GM12878 (cell line): ENCODE measurements around the gene SASH1. TPM values are rescaled to one million over a fixed set of nuclear protein-coding genes. Genes with fewer than 3 reads are reported as not detected.

ENCODE experiments used
- ATAC-seq: fragments of 200-7000 bp; cut with Tn5 transposase; 3 replicates; pipeline ENCODE4 v1.9.1; 2020; ENCODE audit warnings: mild to moderate bottlenecking, moderate library complexity
- BruUV-seq: library from RNA; stranded (reverse); fragments of 400-500 nt; replicated peaks from 2 replicates; lab custom pipeline; 2021; lab: Mats Ljungman, UMichigan
- CTCF ChIA-PET: fragments of 300-600 bp; sonication (Branson Sonifier 250); formaldehyde crosslinking; extraction: SDS; loops from one replicate; lab custom pipeline; 2021; ENCODE audit warnings: inconsistent platforms; lab: Yijun Ruan, JAX
- POLR2A ChIA-PET: fragments of 350-600 bp; formaldehyde crosslinking; extraction: SDS; loops from one replicate; lab custom pipeline; 2021; ENCODE audit warnings: inconsistent platforms; lab: Charles Lee
- RAD21 ChIA-PET: fragments of 300-600 bp; sonication (Branson Sonifier 250); formaldehyde crosslinking; loops from one replicate; lab custom pipeline; 2023; ENCODE audit warnings: antibody characterized with exemption; ENCODE audit not compliant: unreplicated experiment; lab: Charles Lee
- SMC1A ChIA-PET: fragments of 300-600 bp; sonication (Branson Sonifier 250); formaldehyde crosslinking; loops from one replicate; lab custom pipeline; 2023; ENCODE audit not compliant: unreplicated experiment, uncharacterized antibody; lab: Charles Lee
- DNase-seq: peaks from one replicate; pipeline ENCODE4 v3.0.0-alpha.2; 2011; ENCODE audit warnings: low read depth, low spot score
- FAIRE-seq: peaks from 3 replicates; lab custom pipeline; 2011; peaks lifted over from hg19 to GRCh38; lab: Jason Lieb, UNC
- H2AFZ ChIP-seq: 2 replicates; pipeline ENCODE4 v1.6.0; 2011; ENCODE audit warnings: low read depth, low read length, control low read depth; ENCODE audit not compliant: control insufficient read depth
- H3K27ac ChIP-seq: 2 replicates; pipeline ENCODE4 v1.5.1; 2011; ENCODE audit warnings: control low read depth; ENCODE audit not compliant: control insufficient read depth, insufficient read depth
- H3K27me3 ChIP-seq, 2 experiments: replicated peaks in 1 of 2; 2 replicates each; pipeline versions ENCODE4 v1.6.0 to v1.6.1; 2011; ENCODE audit warnings: low read length in 1 of 2; ENCODE audit not compliant: control insufficient read depth in 2 of 2, insufficient read depth in 2 of 2
- H3K36me3 ChIP-seq, 2 experiments: 2 replicates each; pipeline ENCODE4 v1.5.1; 2011; ENCODE audit warnings: low read length in 1 of 2; ENCODE audit not compliant: control insufficient read depth in 2 of 2, insufficient read depth in 2 of 2
- H3K4me1 ChIP-seq: 2 replicates; pipeline ENCODE4 v1.6.1; 2011; ENCODE audit warnings: mild to moderate bottlenecking, low read length, moderate library complexity, mixed read lengths; ENCODE audit not compliant: control insufficient read depth, insufficient read depth
- H3K4me2 ChIP-seq: 2 replicates; pipeline ENCODE4 v1.6.0; 2011; ENCODE audit warnings: control low read depth; ENCODE audit not compliant: control insufficient read depth, insufficient read depth
- H3K4me3 ChIP-seq: fragments of 200-600 bp; sonication (generic); 2 replicates; pipeline ENCODE4 v1.5.1; 2016
- H3K79me2 ChIP-seq: 2 replicates; pipeline ENCODE4 v1.6.0; 2011; ENCODE audit warnings: low read length; ENCODE audit not compliant: control insufficient read depth, insufficient read depth
- H3K9ac ChIP-seq: 2 replicates; pipeline ENCODE4 v1.8.0; 2011; ENCODE audit warnings: low read length, control low read depth, mixed read lengths; ENCODE audit not compliant: control insufficient read depth, insufficient read depth
- H3K9me3 ChIP-seq: replicated peaks from 3 replicates; pipeline ENCODE4 v1.5.1; 2011; ENCODE audit warnings: mild to moderate bottlenecking, low read length; ENCODE audit not compliant: control insufficient read depth, insufficient read depth
- H4K20me1 ChIP-seq: 2 replicates; pipeline ENCODE4 v1.6.0; 2011; ENCODE audit not compliant: control insufficient read depth, insufficient read depth
- CBFB ChIP-seq: IDR thresholded peaks from 2 replicates; pipeline ENCODE4 v1.6.1; 2016; ENCODE audit warnings: antibody characterized with exemption, low read depth
- CBX3 ChIP-seq: fragments of 200-600 bp; sonication (generic); IDR thresholded peaks from 2 replicates; pipeline ENCODE4 v1.6.1; 2016; ENCODE audit warnings: low read depth, borderline replicate concordance
- CBX5 ChIP-seq: sonication (generic); IDR thresholded peaks from 2 replicates; pipeline ENCODE4 v1.6.1; 2016; ENCODE audit warnings: low read depth, moderate library complexity, mild to moderate bottlenecking, inconsistent platforms
- EP300 ChIP-seq, 2 experiments: fragments of 150-350 bp in 1 of 2; IDR thresholded peaks; 2 replicates each; pipeline ENCODE4 v1.6.1; 2011 to 2012; ENCODE audit warnings: low read depth in 2 of 2, low read length in 2 of 2, borderline replicate concordance in 1 of 2, improper control_type of control experiment in 1 of 2, inconsistent platforms in 1 of 2; ENCODE audit not compliant: control insufficient read depth in 1 of 2
- KAT2A ChIP-seq: conservative IDR thresholded peaks from 2 replicates; pipeline ENCODE4 v1.6.1; 2011; ENCODE audit warnings: low read depth, low read length; ENCODE audit not compliant: control insufficient read depth
- MEF2B ChIP-seq: fragments of 450-650 bp; IDR thresholded peaks from 2 replicates; pipeline ENCODE4 v1.6.1; 2018; ENCODE audit warnings: mild to moderate bottlenecking, moderate library complexity; ENCODE audit not compliant: partially characterized antibody, poor library complexity, severe bottlenecking
- MYB ChIP-seq: fragments of 150-350 bp; IDR thresholded peaks from 2 replicates; pipeline ENCODE4 v1.6.1; 2014; ENCODE audit warnings: mild to moderate bottlenecking, low read depth, low read length, borderline replicate concordance
- NFXL1 ChIP-seq: fragments of 450-650 bp; IDR thresholded peaks from 2 replicates; pipeline ENCODE4 v1.6.1; 2017; ENCODE audit warnings: antibody characterized with exemption, mild to moderate bottlenecking, borderline replicate concordance
- NFYA ChIP-seq: IDR thresholded peaks from 2 replicates; pipeline ENCODE4 v1.6.1; 2011; ENCODE audit warnings: low read depth, mild to moderate bottlenecking, low read length, improper control_type of control experiment, borderline replicate concordance
- NR2F1 ChIP-seq: fragments of 450-650 bp; conservative IDR thresholded peaks from 2 replicates; pipeline ENCODE4 v1.6.1; 2017; ENCODE audit warnings: mild to moderate bottlenecking
- POLR2A ChIP-seq: IDR thresholded peaks from 2 replicates; pipeline ENCODE4 v1.6.1; 2011; ENCODE audit warnings: low read depth, mild to moderate bottlenecking, low read length
- POLR2AphosphoS2 ChIP-seq: IDR thresholded peaks from 2 replicates; pipeline ENCODE4 v1.6.1; 2011; ENCODE audit warnings: low read depth, mild to moderate bottlenecking, low read length, improper control_type of control experiment, moderate library complexity
- RAD51 ChIP-seq: fragments of 450-650 bp; IDR thresholded peaks from 2 replicates; pipeline ENCODE4 v1.6.1; 2016; ENCODE audit warnings: moderate library complexity, mild to moderate bottlenecking, inconsistent platforms
- SIX5 ChIP-seq: IDR thresholded peaks from 2 replicates; pipeline ENCODE4 v1.6.1; 2011; ENCODE audit warnings: mild to moderate bottlenecking, low read depth, low read length, moderate library complexity; ENCODE audit not compliant: severe bottlenecking
- SUPT20H ChIP-seq: IDR thresholded peaks from 2 replicates; pipeline ENCODE4 v1.6.1; 2011; ENCODE audit warnings: low read depth, mild to moderate bottlenecking, low read length, moderate library complexity, borderline replicate concordance; ENCODE audit not compliant: control insufficient read depth
- TCF7 ChIP-seq: IDR thresholded peaks from 2 replicates; pipeline ENCODE4 v1.6.1; 2014; ENCODE audit warnings: antibody characterized with exemption, borderline replicate concordance
- WGBS: methylation state at CpG from one replicate; pipeline ENCODE4 v1.1.6; 2016; ENCODE audit warnings: low lambda C conversion rate; ENCODE audit not compliant: insufficient replicate concordance, insufficient coverage; ENCODE audit errors: missing lambda C conversion rate; 5-methylcytosine and 5-hydroxymethylcytosine counted together
- in situ Hi-C: fragments of 300-500 bp; cut with MboI; formaldehyde crosslinking; loops from 9 replicates; pipeline ENCODE4 v1.14.3; 2018; ENCODE audit warnings: mixed read lengths
- intact Hi-C: fragments of 100-400 bp; cut with micrococcal nuclease; formaldehyde crosslinking; loops from one replicate; pipeline ENCODE4 v1.14.2; 2022; ENCODE audit not compliant: unreplicated experiment
- polyA plus RNA-seq, 11 experiments: library from polyadenylated mRNA; depleted of rRNA in 4 of 11; unstranded in 6 of 11; stranded (reverse) in 5 of 11; fragments of >200 nt; fragmentation: Nextera tagmentation in 4 of 11; fragmentation: Illumina TruSeq in 1 of 11; extraction: Ambion mirVana in 4 of 11; extraction: Trizol in 1 of 11; gene quantifications; 1 replicate in 1 of 11; 2 replicates in 10 of 11; pipeline versions ENCODE4 v1.2.1 to v1.2.3, GENCODE V29; 2011 to 2016; ENCODE audit warnings: inconsistent platforms in 2 of 11, missing spikeins in 2 of 11, low read depth in 1 of 11
- total RNA-seq, 4 experiments: library from RNA; depleted of rRNA in 3 of 4; stranded (reverse); fragments of >200 nt in 3 of 4; fragmentation: Illumina TruSeq in 1 of 4; extraction: Trizol in 1 of 4; gene quantifications; 2 replicates each; pipeline versions ENCODE4 v1.2.1 to v1.2.3, GENCODE V29; 2013 to 2021

Gene SASH1
- total and polyA plus RNA-seq, 10 of the 15 experiments (the other 5 are each of a cell fraction or from before 2014, with no cell fraction given) = 0.01 to 0.73 (median 0.14) TPM; not detected in 4

DNA sequence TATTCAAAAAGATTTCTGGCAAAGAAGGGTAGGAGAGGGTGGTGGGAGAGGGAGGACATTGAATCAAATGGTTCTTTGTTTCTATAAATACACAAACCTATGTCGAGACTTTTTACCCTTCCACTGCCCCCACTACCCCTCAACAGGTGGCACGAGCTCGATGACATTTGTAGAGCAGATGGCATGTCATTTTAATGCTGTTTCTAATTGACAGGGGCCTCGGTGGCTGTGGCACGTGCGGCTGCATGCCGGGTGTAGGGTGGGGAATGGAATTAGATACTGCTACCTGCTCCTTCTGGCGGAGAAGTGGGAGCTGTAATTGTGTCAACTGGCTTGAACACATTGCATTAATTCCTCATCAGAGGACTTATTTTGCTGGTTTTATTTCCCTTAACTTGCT is 29.1 kb upstream of the SASH1 start:
- WGBS = 35% methylated on average over 8 of the region's 8 CpGs
- Histone ChIP-seq H3K4me2 (no peak overlapping the region), H3K27me3 (no peaks in the 10 kb centered on the region), H3K79me2 (no peaks in the 10 kb centered on the region), H2AFZ (no peak overlapping the region), H4K20me1 (no peaks in the 10 kb centered on the region), H3K9ac (no peak overlapping the region), H3K9me3 (no peaks in the 10 kb centered on the region), H3K4me1 (no peaks in the 10 kb centered on the region), H3K4me3 (no peak overlapping the region), H3K36me3 (no peaks in the 10 kb centered on the region), H3K27ac (no peak overlapping the region)
- ChIA-PET CTCF (no interaction called here), RAD21 (no interaction called here), POLR2A (no interaction called here), SMC1A (no interaction called here)
- no peak for TF ChIP-seq SUPT20H
- no peak for TF ChIP-seq NFYA
- ATAC-seq (no peak), DNase-seq (no peak), FAIRE-seq (no peak)
- intact Hi-C loops (no loop called here), in situ Hi-C loops (no loop called here)
- no TSS peak for BruUV-seq

DNA sequence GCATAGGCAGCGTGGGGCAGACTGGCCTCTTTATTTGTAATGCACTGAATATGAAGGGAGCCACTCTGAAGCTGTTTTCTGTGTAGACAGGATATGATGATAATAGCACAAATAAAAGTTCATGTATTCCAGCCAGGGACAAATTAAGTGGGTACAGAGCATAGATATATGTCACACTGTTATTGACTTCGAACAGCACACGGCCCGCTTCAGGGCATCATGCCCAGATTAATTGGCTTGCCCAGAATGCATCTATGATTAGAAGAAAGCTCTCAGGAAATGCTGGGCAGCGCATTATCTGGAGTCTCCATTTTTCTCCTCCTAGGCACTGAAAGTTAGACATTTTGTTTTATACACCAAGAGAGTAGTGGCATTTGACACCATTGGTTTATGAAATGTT is 26.3 kb upstream of the SASH1 start:
- ATAC-seq (no peak), DNase-seq (no peak), FAIRE-seq (no peak)
- 56% methylated on average over 5 of the region's 5 CpGs for WGBS
- no TSS peak for BruUV-seq
- Histone ChIP-seq H3K9me3 (no peaks in the 10 kb centered on the region), H3K4me3 (no peak overlapping the region), H2AFZ (no peak overlapping the region), H3K36me3 (no peaks in the 10 kb centered on the region), H3K9ac (no peak overlapping the region), H4K20me1 (no peaks in the 10 kb centered on the region), H3K27me3 (no peaks in the 10 kb centered on the region), H3K4me1 (no peaks in the 10 kb centered on the region), H3K4me2 (no peak overlapping the region), H3K27ac (no peak overlapping the region), H3K79me2 (no peaks in the 10 kb centered on the region)
- ChIA-PET SMC1A (no interaction called here), POLR2A (no interaction called here), RAD21 (no interaction called here), CTCF (no interaction called here)
- in situ Hi-C loops = no loop called here
- no peak for TF ChIP-seq MYB
- no peak for TF ChIP-seq POLR2AphosphoS2
- no peak for TF ChIP-seq RAD51
- no peak for TF ChIP-seq SIX5
- no peak for TF ChIP-seq KAT2A
- TF ChIP-seq CBX3 = no peak
- no peak for TF ChIP-seq CBX5
- no peak for TF ChIP-seq MEF2B
- TF ChIP-seq EP300 (IDR thresholded peaks at IDR 0.05; ENCODE audit: borderline replicate concordance in 1 of 2, control insufficient read depth in 1 of 2, low read depth in 2 of 2, low read length in 2 of 2) = no peak
- TF ChIP-seq TCF7 = no peak
- TF ChIP-seq POLR2A = no peak
- TF ChIP-seq NFXL1 = no peak
- no peak for TF ChIP-seq CBFB
- TF ChIP-seq NR2F1 = no peak
- TF ChIP-seq, all 136 proteins: peak for 0
- intact Hi-C loops = no loop called here
